Iris pigment epithelial cell (primary cell): Measurements from ENCODE around the gene COL5A2.

ENCODE experiments used
- DNase-seq: peaks from one replicate; pipeline ENCODE4 v3.0.0-alpha.2; 2011; ENCODE audit warnings: low read depth

The COL5A2 gene

GRCh38 chr2:189178726-189179569 lies 613 bp downstream of the COL5A2 start:
- DNase-seq, result peak; percentile 79

DNA sequence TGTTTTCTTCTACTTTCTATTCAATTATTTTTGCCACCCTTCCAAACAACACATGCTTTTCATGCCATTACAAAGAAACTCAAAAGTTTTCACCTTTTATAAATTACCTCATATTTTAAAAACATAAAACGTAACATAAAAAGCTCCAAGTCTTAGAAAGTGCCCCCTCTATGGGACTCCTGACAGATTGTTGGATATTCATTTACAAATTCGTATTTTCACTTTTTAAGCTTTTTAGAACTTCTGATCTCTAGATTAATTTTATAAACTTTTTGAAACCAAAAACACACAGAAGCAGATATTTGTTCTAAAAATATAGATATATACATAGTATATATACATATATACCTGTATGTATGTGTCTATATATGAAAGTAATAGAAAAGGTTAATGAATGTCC lies 1.5 kb downstream of the COL5A2 start:
- DNase-seq, result peak; percentile 54

DNA sequence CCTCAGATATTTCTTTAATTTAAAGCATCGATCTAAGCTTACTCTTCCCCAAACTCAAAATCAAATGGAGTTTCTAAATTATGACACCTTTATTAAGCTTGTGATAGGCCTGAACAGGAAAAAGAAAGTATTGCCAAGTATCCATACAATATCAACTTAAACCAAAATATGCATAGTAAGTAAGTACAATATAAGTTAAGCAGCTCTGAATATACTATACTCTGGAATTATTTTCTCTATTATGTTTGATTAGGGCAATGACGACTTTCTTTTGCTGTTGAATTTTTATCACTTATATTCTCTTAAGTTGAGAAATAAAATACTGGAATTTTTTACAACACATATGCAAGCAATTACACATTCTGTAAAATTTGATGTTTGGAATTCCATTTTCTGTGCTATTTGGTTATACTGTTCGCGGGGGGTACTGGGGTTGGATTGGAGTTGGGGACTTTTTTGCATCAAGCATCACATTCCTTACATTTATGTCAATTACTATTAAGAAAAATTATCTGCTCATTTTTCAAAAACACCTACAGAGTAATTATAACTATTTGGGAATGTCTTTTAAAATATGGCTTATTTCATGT lies 2.2 kb downstream of the COL5A2 start:
- DNase-seq, result no peak

GRCh38 chr2:189176516-189176915 lies 3.0 kb downstream of the COL5A2 start:
- DNase-seq, result no peak

DNA sequence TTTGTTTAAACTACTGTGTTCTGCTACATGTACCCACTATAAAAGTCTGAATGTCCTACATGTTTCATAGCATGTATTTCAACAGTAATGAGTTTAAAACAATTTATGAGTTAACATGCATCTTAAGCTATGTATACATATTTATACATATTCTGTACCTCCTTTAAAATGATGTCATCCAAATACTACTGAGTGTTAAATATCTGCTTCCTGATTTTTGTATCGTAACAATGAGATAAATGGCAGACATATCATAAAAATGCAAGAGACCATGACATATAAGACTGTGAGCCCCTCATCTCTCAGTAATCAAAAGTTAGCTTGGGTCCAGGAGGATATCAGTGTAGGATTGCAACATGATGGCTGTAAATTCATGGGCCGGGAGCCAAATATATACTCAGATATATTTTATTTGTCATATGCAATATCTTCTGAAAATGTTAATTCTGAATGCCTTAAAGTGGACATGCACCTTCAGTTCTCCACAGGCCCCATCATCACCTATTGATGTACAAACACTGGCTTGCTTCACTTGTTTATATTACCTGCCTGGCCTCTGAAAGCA lies 3.6 kb downstream of the COL5A2 start:
- DNase-seq, result peak; percentile 49

GRCh38 chr2:189171956-189172609 lies 7.5 kb downstream of the COL5A2 start:
- DNase-seq, result no peak

DNA sequence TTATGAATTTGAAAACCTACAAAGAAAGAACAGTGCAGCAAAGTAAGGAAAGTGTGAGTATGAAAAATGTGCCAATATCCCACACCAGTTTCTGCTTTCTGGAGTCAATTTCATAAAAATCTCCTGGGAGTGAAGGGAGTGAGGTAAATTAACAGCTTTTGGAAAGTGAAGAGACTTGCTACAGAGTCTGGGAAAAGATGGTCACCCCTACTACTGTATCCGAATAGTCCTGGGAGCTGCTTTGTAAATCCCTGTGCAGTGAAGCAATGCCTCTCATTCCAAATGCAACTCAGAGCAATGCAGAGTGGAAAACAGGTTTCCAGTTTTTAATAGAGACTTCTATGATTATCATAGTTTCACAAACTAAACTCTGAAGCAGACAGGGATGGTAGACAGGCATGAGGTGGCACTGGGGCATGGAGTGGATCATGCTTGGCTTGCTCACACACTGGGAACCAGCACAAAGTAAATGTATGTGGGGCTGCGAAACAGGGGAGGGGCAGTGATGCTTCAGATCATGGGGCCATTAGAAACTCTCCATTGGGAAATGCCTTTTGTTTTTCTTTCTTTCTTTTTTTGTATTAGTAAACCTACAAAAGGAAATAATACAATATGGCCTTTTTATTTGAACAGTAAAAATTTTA lies 10.6 kb downstream of the COL5A2 start:
- DNase-seq, result no peak

DNA sequence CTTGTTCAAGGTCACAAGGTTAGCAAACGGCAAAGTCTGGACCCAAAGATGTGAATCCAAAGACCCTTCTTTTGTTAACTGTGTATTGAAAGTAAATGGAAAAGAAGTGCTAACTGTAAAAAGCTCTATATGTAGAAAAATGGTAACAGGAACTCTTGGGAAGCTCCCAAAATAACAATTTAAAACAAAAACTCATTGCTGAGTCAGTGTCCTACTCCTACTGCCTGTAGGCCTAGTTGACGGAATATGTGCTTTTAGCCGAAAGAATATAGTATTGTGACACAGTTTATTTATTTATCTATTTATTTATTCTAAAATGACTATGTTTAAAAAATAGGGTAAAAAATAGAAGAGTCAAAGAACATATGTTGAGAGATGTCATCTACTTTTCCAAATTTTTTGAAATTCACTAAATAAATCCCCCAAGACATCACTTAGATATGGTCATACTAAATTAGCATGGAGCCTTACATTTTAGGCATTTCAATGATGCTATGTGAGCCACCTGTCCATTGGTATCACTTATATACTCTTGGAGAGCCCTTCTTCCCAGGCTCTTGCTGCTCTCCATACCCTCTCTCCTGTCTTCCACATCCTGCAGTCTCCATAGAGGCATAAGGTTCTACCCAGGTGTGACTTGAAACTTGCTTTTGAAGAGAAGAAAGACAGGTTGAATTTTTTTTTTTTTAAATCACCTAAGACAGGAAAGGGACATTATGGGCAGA lies 13.7 kb downstream of the COL5A2 start:
- DNase-seq, result no peak

DNA sequence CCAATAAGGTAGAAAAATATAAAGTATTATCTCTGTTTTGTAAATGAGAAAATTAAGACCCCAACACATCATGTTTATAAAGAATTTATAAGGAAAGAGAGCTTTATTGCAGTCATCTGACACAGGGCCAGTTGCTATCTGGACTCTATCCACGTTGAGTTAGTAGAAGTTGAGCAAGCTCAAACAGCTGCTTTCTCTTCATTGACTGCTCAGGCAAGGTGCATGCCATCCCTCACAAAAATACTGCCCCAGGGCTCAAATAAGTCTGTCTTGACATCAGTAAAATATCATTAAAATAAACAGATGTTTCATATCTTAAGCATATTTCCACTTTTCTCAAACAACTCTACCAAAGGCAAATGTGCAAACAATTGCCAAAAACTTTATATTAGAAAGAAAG lies 14.8 kb downstream of the COL5A2 start:
- DNase-seq, result peak; percentile 78

DNA sequence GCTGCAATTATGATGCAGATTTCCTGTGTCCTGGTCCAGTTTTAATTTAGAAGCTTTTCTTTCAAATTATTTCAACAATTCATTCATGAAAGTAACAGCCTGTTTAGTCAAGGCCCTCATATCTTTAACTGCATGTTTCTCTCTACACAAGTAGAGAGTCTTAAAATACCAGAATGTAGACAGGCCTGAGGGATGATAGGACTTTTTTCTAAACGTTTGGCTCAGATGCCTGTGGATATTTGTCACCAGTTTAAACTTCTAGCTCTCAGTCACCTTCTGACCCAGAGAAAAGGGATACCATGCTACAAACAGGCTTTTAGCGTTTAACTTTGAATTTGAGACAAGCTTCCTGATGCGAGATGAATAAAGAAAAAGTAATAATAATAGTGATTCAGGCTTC lies 15.7 kb downstream of the COL5A2 start:
- DNase-seq, result peak; percentile 87

- DNase-seq, result no peak
Measured at GRCh38 chr2:189162566-189162965, 17.0 kb downstream of the COL5A2 start.

DNA sequence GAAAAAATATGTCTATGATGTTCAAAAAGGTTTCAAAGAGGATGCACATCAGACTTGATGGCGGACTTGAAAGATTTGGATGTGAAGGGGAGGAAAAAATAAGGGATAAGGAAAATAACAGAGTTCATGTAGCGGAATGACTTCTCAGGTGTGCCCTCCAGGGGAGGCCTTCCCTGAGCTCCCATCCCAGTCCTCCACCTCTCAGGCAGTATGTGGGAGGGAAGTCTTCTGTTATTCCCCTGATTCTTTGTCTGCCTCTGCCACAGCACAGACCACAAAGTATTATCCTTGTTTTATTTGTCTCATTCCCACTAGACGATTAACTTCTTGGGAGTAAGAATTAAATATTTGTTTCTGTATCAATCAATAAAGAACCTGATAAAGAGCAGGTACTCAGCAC lies 17.7 kb downstream of the COL5A2 start:
- DNase-seq, result no peak

GRCh38 chr2:189159717-189160116 lies 19.8 kb downstream of the COL5A2 start:
- DNase-seq, result no peak

DNA sequence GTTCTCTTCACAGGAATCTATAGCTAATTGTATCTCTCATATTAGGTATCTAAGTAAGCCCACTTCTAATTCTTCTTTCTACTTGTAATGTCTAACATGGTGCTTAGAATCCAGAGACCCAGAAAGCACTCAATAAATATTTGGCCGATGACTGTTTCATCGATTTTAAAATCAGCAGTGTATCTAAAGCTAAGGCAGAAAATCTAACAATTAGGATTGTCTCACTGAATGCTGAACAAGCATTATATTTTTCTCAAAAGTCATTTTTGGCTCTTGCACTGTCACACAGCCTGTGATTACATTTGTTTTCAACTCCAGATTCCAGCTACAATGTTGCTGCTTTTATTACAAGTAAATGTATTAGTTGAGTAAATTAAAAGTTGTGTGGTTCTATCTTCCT lies 20.3 kb downstream of the COL5A2 start:
- no peak for DNase-seq

- no peak for DNase-seq
Measured at GRCh38 chr2:189157939-189158338, 21.6 kb downstream of the COL5A2 start.

DNA sequence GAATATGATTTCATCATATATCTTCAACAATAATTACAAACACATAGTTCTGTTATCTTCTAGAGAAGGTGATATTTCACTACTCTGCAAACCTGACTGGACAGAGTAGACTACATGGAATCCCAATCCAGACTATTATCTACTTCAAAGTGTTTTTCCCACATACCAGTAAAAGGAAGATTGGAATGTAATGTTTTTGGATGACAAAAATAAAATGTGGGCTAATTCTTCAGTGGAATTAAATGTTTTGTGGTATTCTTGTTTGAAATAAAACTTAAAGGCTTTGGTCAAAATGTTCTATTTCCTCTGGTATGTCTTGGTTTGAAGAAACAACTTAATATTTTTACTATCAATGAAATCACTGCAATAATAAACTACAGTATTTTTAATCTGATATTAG lies 22.1 kb downstream of the COL5A2 start:
- DNase-seq, result no peak

GRCh38 chr2:189155795-189156194 lies 23.8 kb downstream of the COL5A2 start:
- DNase-seq, result no peak

DNA sequence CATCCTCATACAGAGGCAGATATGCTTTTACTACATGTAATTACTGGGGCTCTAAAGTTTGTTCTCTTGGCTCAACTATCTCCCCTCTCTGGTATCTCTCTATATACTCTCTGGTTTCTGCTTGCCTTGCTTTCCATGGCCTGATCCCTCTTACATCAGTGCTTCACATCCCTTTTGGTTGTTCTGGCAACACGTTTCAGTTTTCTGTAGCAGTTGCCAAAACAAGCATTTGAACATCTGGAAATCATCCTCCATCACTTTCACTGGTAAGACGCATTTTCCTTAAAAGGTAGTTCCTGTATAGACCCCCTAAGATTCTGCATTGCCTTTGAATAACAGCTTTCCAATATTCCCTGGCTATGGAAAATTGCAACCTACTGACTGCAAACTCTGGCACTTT lies 25.9 kb downstream of the COL5A2 start:
- DNase-seq, result peak; percentile 70

DNA sequence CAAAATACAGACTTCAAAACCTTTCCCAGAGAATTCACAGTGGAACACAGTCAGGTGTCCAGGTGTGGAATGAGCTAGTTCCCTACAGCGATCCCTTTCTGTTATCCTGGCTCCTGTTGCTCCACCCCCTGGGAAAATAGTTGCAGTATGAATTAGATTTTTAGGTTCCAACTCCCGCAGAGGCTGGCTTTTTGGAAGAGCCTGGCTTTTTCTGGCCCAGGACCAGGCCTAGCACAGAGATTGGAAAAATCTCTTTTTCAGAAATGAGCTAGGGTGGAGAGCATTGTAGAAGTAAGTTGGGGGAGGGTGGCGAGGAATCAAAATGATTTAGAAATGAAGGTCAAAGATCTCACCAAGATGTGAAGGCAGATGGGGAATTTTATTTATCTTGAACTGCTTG lies 27.1 kb downstream of the COL5A2 start:
- no peak for DNase-seq

DNA sequence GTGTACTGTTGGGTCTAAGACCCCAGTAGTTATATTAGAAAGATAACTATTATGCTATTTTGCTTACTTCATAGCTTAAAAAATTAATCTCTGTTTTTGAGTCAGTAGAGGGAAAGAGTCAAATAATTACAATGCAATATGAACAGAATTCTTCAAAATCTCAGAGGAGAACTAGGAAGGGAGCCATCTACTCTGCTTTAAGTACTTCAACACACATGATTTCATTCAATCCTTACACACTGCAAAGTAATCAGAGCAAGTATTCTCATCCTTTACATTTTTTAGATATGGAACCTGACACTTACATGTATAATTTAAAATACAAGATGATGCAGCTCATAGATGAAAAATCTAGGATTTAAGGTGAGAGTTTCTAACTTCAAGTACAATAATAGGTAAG lies 27.7 kb downstream of the COL5A2 start:
- no peak for DNase-seq

GRCh38 chr2:189150033-189150432 lies 29.5 kb downstream of the COL5A2 start:
- peak; percentile 74 for DNase-seq

DNA sequence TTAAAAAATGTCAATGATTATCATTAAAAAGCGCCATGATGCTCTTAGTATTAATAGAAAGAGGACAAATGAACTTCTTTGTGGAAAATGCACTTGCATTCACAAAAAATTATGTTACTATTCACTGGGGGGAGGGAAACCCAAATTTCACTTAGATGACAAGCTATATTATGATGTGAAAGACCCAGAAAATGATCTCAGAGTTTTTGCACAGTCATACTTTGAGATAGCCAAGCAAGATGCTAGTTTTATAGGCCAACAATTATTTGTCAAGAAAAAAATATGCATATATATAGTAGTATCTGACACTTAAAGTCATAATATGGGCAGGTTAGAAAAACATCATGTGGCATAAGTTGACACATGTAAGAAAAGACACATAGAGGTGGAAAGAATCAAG lies 31.6 kb downstream of the COL5A2 start:
- DNase-seq, result no peak
